Posterior cingulate gyrus (tissue), 11 donors: Measurements from ENCODE around the gene ASB2.
A peak's percentile ranks its signal among the peaks of the same experiment; 100 is the strongest.

Experiments
- DNase-seq, 10 donors: peaks; one replicate each; pipeline versions ENCODE4 v3.0.0 to v3.0.0-alpha.2; 2020 to 2021; ENCODE audit warnings: mixed read lengths in 3 of 10
- intact Hi-C: fragments of 100-400 bp; cut with DNase I; formaldehyde crosslinking; loops from one replicate; pipeline ENCODE4 v1.15.1; 2023

Gene ASB2, protein sequence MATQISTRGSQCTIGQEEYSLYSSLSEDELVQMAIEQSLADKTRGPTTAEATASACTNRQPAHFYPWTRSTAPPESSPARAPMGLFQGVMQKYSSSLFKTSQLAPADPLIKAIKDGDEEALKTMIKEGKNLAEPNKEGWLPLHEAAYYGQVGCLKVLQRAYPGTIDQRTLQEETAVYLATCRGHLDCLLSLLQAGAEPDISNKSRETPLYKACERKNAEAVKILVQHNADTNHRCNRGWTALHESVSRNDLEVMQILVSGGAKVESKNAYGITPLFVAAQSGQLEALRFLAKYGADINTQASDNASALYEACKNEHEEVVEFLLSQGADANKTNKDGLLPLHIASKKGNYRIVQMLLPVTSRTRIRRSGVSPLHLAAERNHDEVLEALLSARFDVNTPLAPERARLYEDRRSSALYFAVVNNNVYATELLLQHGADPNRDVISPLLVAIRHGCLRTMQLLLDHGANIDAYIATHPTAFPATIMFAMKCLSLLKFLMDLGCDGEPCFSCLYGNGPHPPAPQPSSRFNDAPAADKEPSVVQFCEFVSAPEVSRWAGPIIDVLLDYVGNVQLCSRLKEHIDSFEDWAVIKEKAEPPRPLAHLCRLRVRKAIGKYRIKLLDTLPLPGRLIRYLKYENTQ

DNA sequence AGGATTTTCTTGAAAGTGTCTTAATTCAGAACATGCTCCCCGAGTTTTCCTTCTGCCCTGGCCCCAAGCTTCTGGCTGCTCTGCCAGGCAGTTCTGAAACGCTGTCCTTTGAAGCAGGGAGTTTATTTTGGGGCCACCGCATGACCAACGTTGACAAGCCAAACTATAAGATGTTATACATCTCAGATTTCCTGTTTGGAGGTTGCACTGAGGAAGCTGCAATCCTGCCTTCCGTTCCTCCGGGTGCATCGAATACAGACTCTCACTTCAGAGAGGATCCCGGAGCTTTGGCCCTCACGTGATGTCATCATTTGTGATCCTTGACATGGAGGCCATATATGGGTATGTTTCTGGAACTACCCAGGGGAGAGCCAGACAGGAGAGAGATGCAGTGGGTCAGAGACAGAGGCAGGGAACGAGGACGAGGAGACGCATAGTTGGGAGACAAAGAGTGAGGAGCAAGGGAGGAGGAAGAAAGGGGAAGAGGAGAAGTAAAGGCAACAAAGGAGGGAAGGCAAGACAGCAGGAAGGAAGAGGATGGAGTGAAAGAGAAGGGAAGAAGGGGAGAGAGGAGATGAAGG lies at the start of gene ASB2:
Gene ASB2, minus strand, starts transcription at position 94 of the 581 bp plus-strand sequence. CDS start 12,031 bp downstream, outside the sequence.
- peak in 5 of 10 donors; percentile 26 to 86 (median 49) for DNase-seq
- intact Hi-C loops: no loop called here

DNA sequence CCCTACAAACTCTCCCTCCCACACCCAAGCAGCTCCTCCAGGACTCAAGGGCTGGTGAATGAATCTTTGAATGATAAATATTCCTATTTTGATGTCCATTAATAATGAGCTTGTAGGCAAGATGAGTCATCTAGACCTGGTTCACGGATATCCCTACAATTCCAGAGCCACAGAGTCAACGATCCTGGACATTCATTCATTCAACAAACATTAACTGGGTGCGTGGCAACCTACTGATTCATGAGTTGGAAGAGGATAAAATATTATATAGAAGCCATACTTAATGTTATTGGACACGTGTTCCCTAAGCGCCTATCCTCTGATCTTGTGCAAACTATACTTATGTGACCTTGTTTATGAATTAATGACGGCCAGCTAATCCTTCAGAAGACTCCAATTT lies 49.4 kb upstream of the ASB2 start:
- DNase-seq: no peak
- intact Hi-C loops: no loop called here

DNA sequence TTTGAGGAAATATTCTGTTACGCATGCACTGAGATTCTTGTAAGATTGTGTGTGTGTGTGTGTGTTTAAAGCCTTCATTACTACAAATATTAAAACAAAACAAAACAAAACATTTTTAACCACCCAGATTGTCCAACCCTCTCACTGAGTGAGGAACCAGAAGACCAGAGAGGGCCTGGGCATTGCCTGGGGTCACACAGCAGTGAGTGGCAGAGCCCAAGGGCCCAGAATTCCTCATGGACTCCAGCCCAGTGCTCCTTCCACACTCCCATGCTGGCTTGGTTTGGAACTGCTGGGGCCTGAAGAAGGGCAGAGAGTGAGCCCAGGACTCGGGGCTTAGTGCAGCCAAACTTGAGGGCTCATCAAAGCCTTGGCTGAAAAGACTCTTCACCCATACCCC lies 48.2 kb upstream of the ASB2 start:
- intact Hi-C loops: no loop called here
- no peak for DNase-seq

DNA sequence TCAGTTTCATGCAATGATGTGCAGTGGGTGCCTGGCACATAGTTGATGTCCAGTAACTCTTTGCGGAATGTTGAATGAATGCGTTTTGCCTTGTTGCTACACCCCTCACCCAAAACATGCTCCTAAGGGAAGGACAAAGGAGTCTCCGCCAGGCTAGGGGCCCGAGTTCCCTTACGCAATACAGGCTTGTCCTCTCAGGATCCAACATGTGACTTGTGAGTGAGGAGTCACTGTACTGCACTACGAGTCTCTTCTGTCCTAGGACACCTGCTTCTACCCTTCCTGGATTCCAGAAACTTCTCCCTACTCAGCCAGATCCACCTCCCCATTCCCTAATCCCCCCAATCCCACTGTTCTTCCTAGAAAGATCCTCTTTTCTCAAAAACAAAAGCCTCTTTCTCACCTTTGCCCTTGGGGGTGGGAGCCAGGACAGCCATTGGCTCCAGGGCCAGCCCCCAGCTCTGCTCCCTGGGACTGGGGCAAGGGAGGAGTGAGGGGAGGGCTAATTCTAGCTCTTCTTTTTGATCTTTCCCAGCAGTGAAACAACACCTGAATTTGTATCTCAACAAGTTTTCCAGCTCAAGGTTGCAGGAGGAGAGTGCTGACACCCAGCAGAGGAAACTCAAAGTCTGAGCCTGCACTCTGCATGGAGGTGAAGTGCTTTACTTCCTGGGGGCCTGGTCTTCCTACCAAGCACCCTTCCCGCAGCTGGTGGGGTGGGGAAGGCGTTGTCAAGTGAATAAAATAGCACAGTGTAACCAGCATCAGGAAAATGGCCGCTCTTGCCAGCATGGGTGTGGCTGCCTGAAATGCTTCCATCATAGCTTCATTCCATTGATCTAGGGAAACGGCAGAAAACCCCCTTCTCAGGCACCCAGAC lies 46.4 kb upstream of the ASB2 start:
- no peak for DNase-seq
- intact Hi-C loops: no loop called here

DNA sequence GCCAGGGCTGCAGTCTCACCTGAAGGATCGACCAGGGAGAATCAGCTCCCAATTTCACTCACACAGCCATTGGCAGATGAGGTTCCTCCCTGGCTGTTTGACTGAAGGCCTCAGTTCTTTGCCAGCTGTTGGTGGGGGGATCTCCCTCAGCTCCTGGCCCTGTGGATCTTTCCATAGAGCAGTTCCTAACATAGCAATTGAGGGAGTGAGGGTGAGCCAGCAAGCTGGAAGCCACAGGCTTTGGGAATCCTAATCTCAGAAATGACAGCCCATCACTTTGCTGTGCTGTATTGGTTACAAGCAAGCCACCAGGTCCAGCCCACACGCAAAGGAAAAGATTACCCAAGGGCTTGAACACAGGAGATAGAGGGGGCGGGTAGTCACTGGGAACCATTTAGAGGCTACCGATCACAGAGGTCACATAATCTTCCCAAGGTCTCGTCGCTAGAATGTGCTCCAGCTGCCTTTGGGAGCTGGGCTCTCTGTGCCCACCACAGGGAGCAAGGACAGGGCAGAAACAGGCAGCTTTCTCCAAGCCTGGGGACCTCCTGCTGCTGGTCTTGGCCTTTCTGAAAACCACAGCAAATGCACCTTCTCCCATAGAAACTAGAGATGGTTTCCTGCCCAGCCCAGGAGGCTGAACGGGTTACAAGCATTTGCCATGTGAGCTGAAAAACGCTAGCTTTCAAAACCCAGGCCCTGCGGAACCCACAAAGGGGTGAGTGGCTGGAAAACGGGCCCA lies 45.2 kb upstream of the ASB2 start:
- intact Hi-C loops: no loop called here
- no peak for DNase-seq

DNA sequence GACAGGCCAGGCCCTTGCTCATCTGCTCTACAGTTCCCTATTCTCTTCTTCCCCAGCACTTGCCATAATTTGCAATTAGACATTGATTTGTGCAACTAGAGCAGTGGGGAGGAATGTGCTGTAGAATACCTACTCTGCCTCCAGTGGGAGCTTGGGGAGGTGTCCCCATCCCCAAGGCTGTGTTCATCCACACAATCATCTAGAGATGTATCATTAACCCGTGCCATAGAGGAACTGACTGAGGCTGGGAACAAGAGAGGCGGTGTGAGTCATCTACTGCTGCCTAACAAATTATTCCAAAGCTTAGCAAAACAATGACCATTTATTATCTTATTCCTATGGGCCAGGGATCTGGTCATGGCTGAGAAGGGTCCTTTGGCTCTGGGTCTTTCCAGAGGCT lies 44.6 kb upstream of the ASB2 start:
- intact Hi-C loops: no loop called here
- DNase-seq: no peak

DNA sequence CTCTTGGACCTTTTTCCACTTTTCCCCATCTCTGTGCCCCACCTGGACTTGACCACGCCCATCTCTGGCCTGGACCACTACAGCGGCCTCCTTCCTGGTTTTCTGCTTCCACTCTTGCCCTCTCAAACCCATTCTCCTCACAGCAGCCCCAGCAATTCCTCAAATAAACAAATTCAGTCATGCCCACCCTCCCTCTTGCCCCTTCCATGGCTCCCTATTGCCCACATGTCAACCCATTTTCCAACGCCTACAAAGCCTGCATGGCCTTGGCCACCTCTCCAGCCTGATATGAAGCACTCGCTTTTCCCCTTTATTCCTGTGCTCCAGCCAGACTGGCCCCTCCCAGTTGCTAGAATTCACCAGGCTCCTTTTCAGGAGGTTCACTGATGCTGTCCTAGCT lies 43.9 kb upstream of the ASB2 start:
- intact Hi-C loops: no loop called here
- DNase-seq: no peak

DNA sequence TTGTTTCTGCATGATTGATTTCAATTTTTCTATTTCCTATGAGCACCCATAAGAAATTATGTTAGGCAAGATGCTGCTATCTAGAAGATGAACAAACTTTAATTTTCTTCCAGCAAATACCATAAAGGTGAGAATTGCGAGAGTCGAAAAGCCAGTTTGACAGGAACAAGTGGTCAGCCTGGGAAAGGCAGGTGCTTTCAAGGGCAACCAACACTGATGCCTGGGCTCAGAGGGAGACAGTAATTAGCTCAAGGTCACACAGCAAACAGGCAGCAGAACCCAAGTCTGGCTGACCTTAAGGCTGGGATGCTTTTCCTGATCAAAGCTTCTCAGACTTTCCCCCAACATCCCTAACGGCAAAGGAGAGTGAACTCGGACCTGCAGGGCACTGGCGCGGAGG lies 43.0 kb upstream of the ASB2 start:
- DNase-seq: no peak
- intact Hi-C loops: no loop called here

DNA sequence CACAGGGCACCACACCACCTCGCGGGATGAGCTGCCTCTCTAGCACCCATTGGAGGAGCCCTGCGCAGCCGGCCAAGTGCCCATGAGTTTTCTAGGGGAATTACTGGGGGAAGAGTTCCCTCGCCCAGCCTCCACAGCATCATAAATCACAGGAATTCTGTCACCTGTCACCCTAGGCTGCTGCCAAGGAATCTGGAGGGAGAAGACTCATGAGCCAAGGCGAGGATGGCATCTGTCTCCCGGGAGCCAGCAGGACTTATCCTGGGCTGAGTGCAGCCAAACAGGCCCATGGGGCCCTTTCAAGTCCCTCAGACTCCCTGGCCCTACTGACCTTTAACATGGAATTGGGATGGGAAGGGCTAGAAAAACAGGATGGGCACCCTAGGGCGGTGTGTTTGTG lies 41.9 kb upstream of the ASB2 start:
- DNase-seq: no peak
- intact Hi-C loops: no loop called here

DNA sequence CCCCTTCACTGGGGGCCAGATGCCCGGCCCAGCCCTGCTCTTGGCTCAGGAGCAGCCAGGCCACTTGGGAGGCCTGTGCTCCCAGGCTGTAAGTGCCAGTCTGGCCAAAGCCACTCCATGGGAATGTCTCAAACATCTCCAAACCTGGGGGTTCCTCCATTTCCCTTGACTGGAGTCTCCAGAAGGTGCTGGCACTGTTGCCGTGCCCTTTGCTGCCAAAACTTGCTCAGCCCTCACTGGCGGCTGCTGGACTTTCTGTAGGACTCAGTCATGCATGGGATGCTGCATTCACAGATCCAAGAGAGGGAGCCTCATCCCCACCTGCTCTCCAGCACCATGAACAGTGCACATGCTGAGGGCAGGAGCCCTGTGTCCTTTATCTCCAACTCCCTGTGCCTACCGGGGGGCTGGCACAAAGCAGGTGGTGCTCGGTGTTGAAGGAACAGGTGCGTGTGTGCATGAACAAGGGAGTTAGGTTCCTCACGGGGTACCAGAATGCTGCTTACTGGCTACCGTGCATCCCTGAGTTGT lies 40.1 kb upstream of the ASB2 start:
- intact Hi-C loops: no loop called here
- no peak for DNase-seq

DNA sequence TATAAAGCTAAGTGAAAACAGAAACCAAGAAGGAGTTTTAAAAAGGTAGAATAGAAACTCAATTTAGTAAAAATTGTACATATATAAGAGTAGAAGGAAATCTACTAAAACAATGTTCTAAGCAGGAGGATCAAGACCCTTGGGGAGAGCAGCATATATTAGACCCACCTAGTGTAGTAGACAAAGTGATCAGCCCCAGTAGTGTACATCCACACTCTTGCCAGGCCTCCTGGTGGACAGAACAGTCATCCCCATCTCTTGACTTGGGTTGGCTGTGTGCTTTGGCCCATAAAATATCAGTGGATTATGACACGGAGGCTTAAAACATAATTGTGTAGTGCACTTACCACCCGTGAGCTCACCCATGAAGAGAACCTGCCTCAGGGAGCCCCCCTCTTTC lies 38.9 kb upstream of the ASB2 start:
- DNase-seq: no peak
- intact Hi-C loops: no loop called here

DNA sequence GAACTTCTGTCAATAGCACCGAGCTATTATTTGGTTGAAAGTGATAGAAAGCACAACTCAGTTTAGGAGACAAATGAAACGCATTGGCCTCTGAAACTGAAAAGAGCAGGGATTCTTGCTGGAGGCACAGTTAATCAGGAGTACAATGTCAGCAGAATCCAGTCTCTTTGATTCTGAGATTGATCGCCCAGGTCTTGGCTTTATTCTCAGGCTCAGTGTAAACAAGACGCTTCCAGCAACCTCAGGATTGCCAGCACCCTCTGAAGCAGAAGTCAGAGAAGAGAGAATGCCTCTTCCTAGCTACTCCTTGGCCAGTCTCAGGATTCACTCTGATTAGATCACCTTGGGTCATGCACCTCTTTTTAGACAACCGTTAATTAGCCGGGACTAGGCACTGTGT lies 38.0 kb upstream of the ASB2 start:
- DNase-seq: no peak
- intact Hi-C loops: no loop called here

DNA sequence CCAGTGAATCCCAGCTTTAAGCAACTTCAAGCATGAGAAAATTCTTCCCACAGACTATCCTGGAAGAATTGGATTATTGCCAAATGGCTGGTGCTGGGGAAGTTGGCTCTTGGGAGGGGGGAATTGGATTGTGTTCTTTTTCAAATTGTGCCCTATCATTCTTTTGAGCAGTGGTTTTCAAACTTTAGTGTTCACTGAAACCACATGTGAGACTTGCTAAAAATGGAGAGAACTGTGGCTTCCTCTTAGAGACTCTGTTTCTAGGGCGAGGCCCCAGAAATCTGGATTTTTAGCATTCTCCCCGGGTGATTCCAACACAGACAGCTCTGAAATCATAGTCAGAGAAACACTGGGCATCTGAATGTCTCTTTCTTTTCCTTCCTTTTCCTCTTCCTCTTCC lies 35.4 kb upstream of the ASB2 start:
- DNase-seq: no peak
- intact Hi-C loops: no loop called here

DNA sequence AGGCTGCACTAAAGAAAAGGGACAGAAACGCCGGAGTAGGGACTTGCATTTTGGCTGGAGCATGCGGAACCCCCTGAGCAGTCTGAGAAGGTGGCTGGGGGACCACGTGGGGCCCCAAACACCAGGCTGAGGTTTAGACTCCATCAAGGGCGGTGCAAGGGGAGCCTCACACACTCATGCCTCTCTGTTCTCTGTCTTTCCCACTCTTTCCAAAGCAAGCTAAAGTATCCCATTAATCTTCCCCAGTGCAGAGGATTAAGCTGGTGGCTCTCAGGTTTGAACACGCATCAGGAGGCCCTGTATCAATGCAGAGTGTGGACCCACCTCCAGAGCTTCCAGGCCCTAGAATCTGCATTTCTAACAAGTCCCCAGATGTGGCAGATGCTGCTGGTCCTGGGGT lies 34.3 kb upstream of the ASB2 start:
- no peak for DNase-seq
- intact Hi-C loops: no loop called here

DNA sequence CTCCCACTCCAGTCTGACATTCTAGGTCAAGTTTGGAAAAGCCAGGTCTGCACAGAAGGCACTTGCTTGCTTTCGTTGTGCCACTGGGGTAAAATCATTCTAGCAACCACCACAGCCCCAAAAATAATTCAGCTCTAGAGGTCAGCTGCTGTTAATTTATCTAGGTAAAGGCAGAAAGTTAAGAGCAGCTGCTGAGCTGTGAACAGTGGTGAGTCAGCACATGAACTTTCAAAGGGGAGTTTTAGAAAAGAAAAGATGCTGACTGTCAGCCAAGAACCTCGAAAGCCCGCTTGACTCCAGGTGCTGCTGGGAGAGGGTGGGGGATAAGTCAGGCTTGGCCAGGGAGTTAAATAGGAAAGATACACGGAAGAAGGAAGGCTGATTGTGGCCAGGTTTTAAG lies 33.4 kb upstream of the ASB2 start:
- intact Hi-C loops: no loop called here

DNA sequence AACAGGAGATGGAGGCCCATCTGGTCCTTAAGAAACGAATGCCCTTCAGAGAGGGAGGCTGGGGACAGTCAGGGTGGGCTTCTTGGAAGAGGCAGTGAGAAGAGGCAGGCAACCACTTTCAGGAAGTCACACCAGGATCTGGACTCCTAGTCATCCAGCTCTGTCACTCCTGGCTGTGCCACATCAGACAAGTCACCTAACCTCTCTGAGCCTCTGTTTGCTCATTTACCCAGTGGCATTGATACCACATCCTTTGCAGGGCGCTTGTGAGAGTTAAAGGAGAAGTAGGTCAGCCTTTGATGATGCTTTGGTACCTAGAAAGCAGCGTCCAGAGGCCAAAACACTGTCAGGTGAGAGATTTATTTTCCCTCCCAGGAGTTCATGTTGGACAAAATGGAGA lies 31.9 kb upstream of the ASB2 start:
- DNase-seq: no peak
- intact Hi-C loops: no loop called here

More for the DNA sequence above, 33.4 kb upstream of the ASB2 start:
- no peak for DNase-seq

DNA sequence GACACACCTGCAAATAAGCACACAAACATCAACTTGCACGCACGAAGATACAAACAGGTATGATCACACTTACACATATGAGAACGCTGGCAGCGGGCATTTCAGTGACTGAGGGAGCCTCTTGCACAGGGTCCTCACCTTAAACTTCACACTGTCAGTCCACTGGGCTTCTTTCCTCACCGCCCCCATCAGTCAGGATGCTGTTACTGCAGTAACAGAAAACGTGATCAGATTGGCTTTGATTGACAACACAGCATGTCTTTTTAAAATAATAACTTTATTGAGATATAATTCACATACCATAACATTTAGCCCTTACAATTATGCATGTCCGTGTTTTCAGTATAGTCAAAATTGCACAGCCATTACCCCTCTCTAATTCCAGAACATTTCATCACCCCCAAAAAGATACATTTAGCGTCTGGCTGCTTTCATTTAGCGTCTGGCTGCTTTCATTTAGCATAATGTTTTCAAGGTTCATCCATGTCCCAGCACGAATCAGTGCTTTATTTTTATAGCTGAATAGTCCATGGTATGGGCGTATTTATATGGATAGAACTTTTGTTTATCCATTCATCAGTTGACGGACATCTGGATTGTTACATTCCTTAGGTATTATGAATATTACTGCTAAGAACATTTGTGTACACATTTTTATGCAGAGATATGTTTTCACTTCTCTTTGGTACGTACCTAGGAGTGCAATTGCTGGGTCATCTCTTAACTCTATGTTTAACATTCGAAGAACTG lies 29.1 kb upstream of the ASB2 start:
- DNase-seq: no peak
- intact Hi-C loops: no loop called here

DNA sequence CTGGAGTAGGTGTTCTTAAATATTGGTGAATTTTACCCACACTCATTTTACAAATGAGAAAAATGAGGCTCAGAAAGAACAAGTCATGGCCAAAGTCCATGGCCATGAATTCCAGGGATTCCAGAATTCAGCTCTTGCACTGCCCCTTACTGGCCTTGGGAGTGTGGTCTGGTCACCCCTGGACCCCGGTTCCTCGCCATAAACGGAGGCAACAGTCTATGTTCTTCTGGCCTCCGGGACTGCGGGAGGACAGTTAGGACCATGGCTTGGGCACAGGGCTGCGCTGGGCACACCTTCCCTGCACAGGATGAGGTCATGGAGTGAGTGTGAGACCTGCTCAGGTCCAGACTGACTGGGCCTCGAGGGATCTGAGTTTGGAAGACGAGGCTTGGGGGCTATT lies 27.6 kb upstream of the ASB2 start:
- DNase-seq: no peak
- intact Hi-C loops: no loop called here

DNA sequence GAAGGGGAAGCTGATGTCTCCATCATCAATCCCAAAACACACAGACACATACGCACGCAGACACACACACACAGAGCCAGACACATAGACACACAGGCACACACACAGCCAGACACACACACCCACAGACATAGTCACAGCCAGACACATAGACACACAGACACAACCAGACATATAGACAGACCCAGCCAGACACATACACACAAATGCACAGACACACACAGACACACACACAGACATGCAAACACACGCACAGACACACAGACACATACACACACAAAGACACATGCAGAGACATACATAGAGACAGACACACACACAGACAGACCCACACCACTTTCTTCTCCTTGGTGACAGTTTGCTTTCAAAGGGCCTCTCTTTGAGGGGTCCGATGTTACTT lies 27.0 kb upstream of the ASB2 start:
- intact Hi-C loops: no loop called here
- DNase-seq: no peak
